VCaP (cell line): Measurements from ENCODE around the gene BCAS3.

Experiments
- H3K27ac ChIP-seq: fragments of 450-650 bp; 2 replicates; pipeline ENCODE4 v1.5.1; 2017
- TF ChIP-seq, protein P1 (sequence below): fragments of 450-650 bp; conservative IDR thresholded peaks from 2 replicates; pipeline ENCODE4 v1.5.1; 2017; ENCODE audit warnings: mild to moderate bottlenecking, moderate library complexity

Gene BCAS3

DNA sequence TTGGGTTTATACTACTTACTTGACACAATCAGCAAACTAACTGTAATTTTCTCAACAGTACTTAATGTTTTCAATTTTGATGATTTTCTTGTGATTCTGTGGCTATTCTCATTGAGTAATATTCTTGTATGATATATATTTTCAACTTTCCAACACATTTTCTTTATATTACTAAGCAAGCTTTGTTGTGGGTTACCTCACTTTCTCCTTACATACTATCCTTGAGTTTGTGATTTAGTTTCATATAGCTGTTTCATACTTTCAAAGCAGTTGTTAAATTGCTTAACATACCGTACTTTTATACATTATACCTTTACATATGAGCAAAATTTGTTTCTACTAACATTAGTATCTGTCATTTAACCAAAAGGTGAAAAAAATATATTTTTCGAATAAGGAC lies 197.1 kb downstream of the BCAS3 start:
- H3K27ac ChIP-seq, result no peak overlapping the region

GRCh38 chr17:60886731-60887613 lies 209.3 kb downstream of the BCAS3 start:
- H3K27ac ChIP-seq, result peak overlapping the region; percentile 40

More for the DNA sequence above, 197.1 kb downstream of the BCAS3 start:
- TF ChIP-seq, protein P1, sequence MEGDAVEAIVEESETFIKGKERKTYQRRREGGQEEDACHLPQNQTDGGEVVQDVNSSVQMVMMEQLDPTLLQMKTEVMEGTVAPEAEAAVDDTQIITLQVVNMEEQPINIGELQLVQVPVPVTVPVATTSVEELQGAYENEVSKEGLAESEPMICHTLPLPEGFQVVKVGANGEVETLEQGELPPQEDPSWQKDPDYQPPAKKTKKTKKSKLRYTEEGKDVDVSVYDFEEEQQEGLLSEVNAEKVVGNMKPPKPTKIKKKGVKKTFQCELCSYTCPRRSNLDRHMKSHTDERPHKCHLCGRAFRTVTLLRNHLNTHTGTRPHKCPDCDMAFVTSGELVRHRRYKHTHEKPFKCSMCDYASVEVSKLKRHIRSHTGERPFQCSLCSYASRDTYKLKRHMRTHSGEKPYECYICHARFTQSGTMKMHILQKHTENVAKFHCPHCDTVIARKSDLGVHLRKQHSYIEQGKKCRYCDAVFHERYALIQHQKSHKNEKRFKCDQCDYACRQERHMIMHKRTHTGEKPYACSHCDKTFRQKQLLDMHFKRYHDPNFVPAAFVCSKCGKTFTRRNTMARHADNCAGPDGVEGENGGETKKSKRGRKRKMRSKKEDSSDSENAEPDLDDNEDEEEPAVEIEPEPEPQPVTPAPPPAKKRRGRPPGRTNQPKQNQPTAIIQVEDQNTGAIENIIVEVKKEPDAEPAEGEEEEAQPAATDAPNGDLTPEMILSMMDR, result no peak

DNA sequence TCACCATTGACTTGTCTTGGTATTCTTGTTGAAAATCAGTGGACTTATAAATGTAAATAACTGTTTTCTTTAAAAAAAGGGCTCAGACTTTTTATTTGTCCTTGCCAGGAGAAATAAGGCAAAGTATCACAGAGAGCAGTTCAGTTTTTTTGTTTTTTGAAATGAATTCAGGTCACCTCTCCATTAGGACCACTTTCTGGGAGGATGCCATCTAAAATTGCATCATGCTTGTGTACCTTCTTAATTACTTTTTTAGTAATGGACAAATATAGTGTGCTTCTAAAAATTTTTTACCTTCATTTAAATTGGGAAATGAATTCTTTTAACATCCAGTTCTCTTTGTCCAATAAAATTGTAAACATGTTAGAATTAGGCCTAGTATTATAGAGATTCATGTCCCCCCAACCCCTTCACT lies 210.0 kb downstream of the BCAS3 start:
- TF ChIP-seq, protein P1, result no peak
- peak overlapping the region; percentile 40; the same call in 1 of the 2 replicates for H3K27ac ChIP-seq

DNA sequence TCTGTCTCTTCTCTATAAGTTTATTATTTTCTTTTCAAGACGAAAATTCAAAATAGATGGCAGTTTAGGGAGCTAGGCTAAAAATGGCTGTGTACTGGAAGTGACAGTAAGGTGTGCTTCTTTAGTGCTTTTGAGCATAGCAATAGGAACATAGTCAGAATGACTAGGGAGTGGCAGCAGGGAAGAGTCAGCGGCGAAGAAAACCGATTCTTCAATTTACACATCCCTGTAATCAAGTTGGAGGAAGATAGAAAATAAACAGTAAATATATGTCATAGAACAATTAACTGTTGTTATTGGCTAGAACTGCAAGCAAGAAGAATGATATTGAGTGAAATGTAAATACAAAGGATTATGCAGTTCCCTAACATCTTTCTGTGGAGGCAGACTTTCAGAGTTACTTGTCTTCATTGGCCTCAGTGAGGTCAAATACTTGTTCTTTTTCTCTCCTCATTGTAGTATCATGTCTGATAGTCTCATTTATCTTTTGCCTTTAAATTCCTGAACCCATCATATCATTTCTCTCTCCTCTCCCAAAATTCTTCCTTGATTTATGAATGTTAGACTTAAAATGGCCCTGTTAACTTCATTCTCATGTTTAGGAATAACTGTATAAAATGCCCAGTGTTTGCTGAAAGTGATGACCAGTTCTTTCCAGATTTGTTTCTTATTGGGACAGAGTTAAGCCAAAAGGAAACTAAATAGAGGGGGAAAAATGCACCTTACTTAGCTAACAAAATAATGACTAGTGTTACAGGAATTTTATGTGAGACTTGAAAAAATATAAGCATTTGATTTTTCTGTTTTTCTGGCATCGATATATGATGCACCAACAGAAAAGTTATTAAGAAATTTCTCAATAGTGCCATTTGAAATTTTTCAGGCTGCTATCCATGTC lies 211.4 kb downstream of the BCAS3 start:
- TF ChIP-seq, protein P1, result no peak
- H3K27ac ChIP-seq, result peak overlapping the region; percentile 40

DNA sequence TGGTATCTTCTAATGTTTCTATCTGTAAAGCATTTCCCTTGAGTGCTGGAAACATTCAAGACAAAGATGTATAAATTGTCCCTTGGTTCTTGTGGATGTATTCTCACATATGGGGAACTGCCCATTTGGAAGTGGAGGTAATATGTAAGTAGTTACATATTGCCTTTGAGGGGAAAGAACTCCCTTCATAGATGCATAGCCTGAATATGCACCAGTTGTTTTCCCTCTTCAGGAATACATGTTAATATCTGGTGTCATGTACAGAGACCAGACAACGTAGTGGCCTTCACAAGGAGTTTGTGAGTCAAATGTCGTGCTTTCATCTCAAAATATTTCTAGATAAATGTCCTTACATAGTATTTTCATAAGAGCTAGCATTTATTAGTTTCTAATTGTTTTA lies 213.5 kb downstream of the BCAS3 start:
- TF ChIP-seq, protein P1, result no peak
- no peak overlapping the region for H3K27ac ChIP-seq

GRCh38 chr17:60893475-60893874 lies 215.8 kb downstream of the BCAS3 start:
- TF ChIP-seq, protein P1, result no peak

DNA sequence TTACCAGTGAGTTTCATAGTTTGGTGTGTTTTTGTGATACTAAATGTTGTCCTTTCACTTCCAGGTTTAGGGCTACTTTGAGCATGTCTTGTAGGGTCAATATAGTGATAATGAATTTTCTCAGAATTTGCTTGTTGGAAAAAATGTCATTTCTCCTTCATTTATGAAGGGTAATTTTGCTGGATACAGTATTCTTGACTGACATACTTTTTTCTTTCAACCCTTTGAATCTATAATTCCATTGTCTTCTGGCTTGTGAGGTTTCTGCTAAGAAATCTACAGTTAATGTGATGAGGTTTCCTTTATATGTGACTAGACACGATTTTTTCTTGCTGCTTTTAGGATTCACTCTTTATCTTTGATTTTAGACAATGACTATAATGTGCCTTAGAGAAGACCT lies 219.3 kb downstream of the BCAS3 start:
- no peak overlapping the region for H3K27ac ChIP-seq
- TF ChIP-seq, protein P1, result no peak

More at GRCh38 chr17:60893475-60893874, 215.8 kb downstream of the BCAS3 start:
- no peak overlapping the region for H3K27ac ChIP-seq
